SU-DHL-6 (cell line): ENCODE measurements around the gene ERRFI1.

ENCODE experiments used
- EZH2phosphoT487 ChIP-seq: fragments of 200-600 bp; sonication (generic), shearing (Covaris generic); conservative IDR thresholded peaks from 2 replicates; pipeline ENCODE4 v1.6.1; 2018; ENCODE audit warnings: mild to moderate bottlenecking, antibody characterized with exemption, low read length, moderate library complexity, mixed read lengths
- TF ChIP-seq, protein P1 (sequence below): fragments of 200-600 bp; sonication (generic); IDR thresholded peaks from one replicate; pipeline ENCODE4 v1.5.1; 2017; ENCODE audit warnings: antibody characterized with exemption, mild to moderate bottlenecking, low read length, moderate library complexity; ENCODE audit not compliant: insufficient read depth, poor library complexity, severe bottlenecking

- TF ChIP-seq, protein P1, sequence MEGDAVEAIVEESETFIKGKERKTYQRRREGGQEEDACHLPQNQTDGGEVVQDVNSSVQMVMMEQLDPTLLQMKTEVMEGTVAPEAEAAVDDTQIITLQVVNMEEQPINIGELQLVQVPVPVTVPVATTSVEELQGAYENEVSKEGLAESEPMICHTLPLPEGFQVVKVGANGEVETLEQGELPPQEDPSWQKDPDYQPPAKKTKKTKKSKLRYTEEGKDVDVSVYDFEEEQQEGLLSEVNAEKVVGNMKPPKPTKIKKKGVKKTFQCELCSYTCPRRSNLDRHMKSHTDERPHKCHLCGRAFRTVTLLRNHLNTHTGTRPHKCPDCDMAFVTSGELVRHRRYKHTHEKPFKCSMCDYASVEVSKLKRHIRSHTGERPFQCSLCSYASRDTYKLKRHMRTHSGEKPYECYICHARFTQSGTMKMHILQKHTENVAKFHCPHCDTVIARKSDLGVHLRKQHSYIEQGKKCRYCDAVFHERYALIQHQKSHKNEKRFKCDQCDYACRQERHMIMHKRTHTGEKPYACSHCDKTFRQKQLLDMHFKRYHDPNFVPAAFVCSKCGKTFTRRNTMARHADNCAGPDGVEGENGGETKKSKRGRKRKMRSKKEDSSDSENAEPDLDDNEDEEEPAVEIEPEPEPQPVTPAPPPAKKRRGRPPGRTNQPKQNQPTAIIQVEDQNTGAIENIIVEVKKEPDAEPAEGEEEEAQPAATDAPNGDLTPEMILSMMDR = no peak
- TF ChIP-seq EZH2phosphoT487 = no peak
These were observed 40.1 kb downstream of the ERRFI1 start for GRCh38 chr1:7985851-7986612.
